Kidney epithelial cell (primary cell): ENCODE measurements around the gene KCNJ5. TPM values are rescaled to one million over a fixed set of nuclear protein-coding genes. Genes with fewer than 3 reads are reported as not detected.

Source experiments
- DNase-seq: peaks from one replicate; pipeline ENCODE4 v3.0.0-alpha.2; 2010; ENCODE audit warnings: low read depth
- H3K27me3 ChIP-seq: 2 replicates; pipeline ENCODE4 v1.6.0; 2011; ENCODE audit warnings: low read length; ENCODE audit not compliant: control insufficient read depth, insufficient read depth
- H3K36me3 ChIP-seq: 2 replicates; pipeline ENCODE4 v1.5.1; 2011; ENCODE audit warnings: low read length; ENCODE audit not compliant: control insufficient read depth, insufficient read depth
- H3K4me3 ChIP-seq: 2 replicates; pipeline ENCODE4 v1.5.1; 2011; ENCODE audit warnings: low read depth, mild to moderate bottlenecking, control low read depth, low read length
- CTCF ChIP-seq: IDR thresholded peaks from 2 replicates; pipeline ENCODE4 v1.5.1; 2011; ENCODE audit warnings: mild to moderate bottlenecking, moderate library complexity, low read length, control low read depth, inconsistent platforms; ENCODE audit not compliant: insufficient read depth, poor library complexity, severe bottlenecking
- total RNA-seq: library from RNA; depleted of rRNA; stranded (reverse); fragments of >200 nt; gene quantifications from 2 replicates; pipeline ENCODE4 v1.2.3, GENCODE V29; 2015

The KCNJ5 gene
- total RNA-seq, 1 donor from 2014 or later, result 3.4 TPM

- Histone ChIP-seq H3K27me3 (peaks cover 5% of the 10 kb centered on the region), H3K4me3 (no peak overlapping the region), H3K36me3 (no peaks in the 10 kb centered on the region)
- no peak for DNase-seq
- no peak for TF ChIP-seq CTCF
Measured at GRCh38 chr11:128933481-128934178, 42.5 kb downstream of the KCNJ5 start.

- DNase-seq, result no peak
- H3K36me3 ChIP-seq, result no peaks in the 10 kb centered on the region
- no peak for TF ChIP-seq CTCF
- H3K4me3 ChIP-seq, result no peak overlapping the region
- peaks cover 5% of the 10 kb centered on the region for H3K27me3 ChIP-seq
Measured at GRCh38 chr11:128934351-128934750, 43.2 kb downstream of the KCNJ5 start.

- no peak overlapping the region for H3K4me3 ChIP-seq
- TF ChIP-seq CTCF, result no peak
- peaks cover 5% of the 10 kb centered on the region for H3K27me3 ChIP-seq
- no peaks in the 10 kb centered on the region for H3K36me3 ChIP-seq
- DNase-seq, result no peak
Measured at GRCh38 chr11:128934926-128935325, 43.8 kb downstream of the KCNJ5 start.

- Histone ChIP-seq H3K4me3 (no peak overlapping the region), H3K27me3 (peaks cover 9% of the 10 kb centered on the region), H3K36me3 (no peaks in the 10 kb centered on the region)
- peak; percentile 28 for TF ChIP-seq CTCF
- no peak for DNase-seq
Measured at GRCh38 chr11:128936606-128937251, 45.6 kb downstream of the KCNJ5 start.

GRCh38 chr11:128937480-128937879 lies 46.3 kb downstream of the KCNJ5 start:
- Histone ChIP-seq H3K36me3 (no peaks in the 10 kb centered on the region), H3K4me3 (no peak overlapping the region), H3K27me3 (peaks cover 8% of the 10 kb centered on the region)
- TF ChIP-seq CTCF, result no peak
- DNase-seq, result no peak
